Loucy (cell line): ENCODE measurements around the gene OR2T33.
"Not testable (repeated sequence)": the region's sequence is repeated elsewhere in the genome, so short reads cannot be mapped to it uniquely, and the experiment has no call there.

Experiments used
- H2AFZ ChIP-seq: fragments of 200-600 bp; sonication (generic); 2 replicates; pipeline ENCODE4 v1.6.0; 2016; ENCODE audit warnings: antibody characterized with exemption, mild to moderate bottlenecking, low read length, moderate library complexity
- H3F3A ChIP-seq: fragments of 200-600 bp; 2 replicates; pipeline ENCODE4 v1.6.0; 2016; ENCODE audit warnings: antibody characterized with exemption, low read depth, mild to moderate bottlenecking
- H3K27me3 ChIP-seq: fragments of 200-600 bp; sonication (generic); 2 replicates; pipeline ENCODE4 v1.6.1; 2014; ENCODE audit warnings: low read length, mild to moderate bottlenecking; ENCODE audit not compliant: insufficient read depth, poor library complexity, severe bottlenecking
- H3K36me3 ChIP-seq: fragments of 200-600 bp; sonication (generic); 2 replicates; pipeline ENCODE4 v1.6.1; 2016; ENCODE audit warnings: low read length; ENCODE audit not compliant: insufficient read depth
- H3K4me1 ChIP-seq: fragments of 200-600 bp; sonication (generic); 2 replicates; pipeline ENCODE4 v1.5.1; 2014; ENCODE audit warnings: low read length, mild to moderate bottlenecking; ENCODE audit not compliant: insufficient read depth, poor library complexity, severe bottlenecking
- H3K4me2 ChIP-seq: fragments of 200-600 bp; sonication (generic); 2 replicates; pipeline ENCODE4 v1.6.0; 2014; ENCODE audit warnings: antibody characterized with exemption, low read length, low read depth, mild to moderate bottlenecking; ENCODE audit not compliant: poor library complexity, severe bottlenecking
- H3K4me3 ChIP-seq: fragments of 200-600 bp; sonication (generic); 2 replicates; pipeline ENCODE4 v1.5.1; 2014; ENCODE audit warnings: low read length, mild to moderate bottlenecking, mixed read lengths; ENCODE audit not compliant: poor library complexity, severe bottlenecking
- H3K79me2 ChIP-seq: fragments of 200-600 bp; sonication (generic); 2 replicates; pipeline ENCODE4 v1.6.1; 2014; ENCODE audit warnings: low read length; ENCODE audit not compliant: insufficient read depth
- H3K9ac ChIP-seq: fragments of 200-600 bp; sonication (generic); 2 replicates; pipeline ENCODE4 v1.6.0; 2014; ENCODE audit warnings: mild to moderate bottlenecking, low read depth, low read length, moderate library complexity; ENCODE audit not compliant: poor library complexity, severe bottlenecking
- H3K9me2 ChIP-seq: fragments of 200-600 bp; sonication (generic); replicated peaks from 2 replicates; pipeline ENCODE4 v1.6.1; 2016; ENCODE audit warnings: low read depth, low read length, mixed read lengths
- H3K9me3 ChIP-seq: fragments of 200-600 bp; sonication (generic); 2 replicates; pipeline ENCODE4 v1.6.1; 2014; ENCODE audit warnings: mild to moderate bottlenecking, antibody characterized with exemption, low read length, low read depth; ENCODE audit not compliant: insufficient read depth
- H4K20me1 ChIP-seq: fragments of 200-600 bp; sonication (generic); 2 replicates; pipeline ENCODE4 v1.6.0; 2014; ENCODE audit warnings: antibody characterized with exemption, low read length, mild to moderate bottlenecking; ENCODE audit not compliant: insufficient read depth, poor library complexity, severe bottlenecking
- EZH2phosphoT487 ChIP-seq: fragments of 200-600 bp; IDR thresholded peaks from 2 replicates; pipeline ENCODE4 v1.6.1; 2018; ENCODE audit warnings: antibody characterized with exemption, mild to moderate bottlenecking, moderate library complexity, borderline replicate concordance
- TF ChIP-seq, protein P1 (sequence below): fragments of 200-600 bp; sonication (generic); conservative IDR thresholded peaks from 2 replicates; pipeline ENCODE4 v1.5.1; 2014; ENCODE audit warnings: mild to moderate bottlenecking, antibody characterized with exemption, low read length

The OR2T33 gene

DNA sequence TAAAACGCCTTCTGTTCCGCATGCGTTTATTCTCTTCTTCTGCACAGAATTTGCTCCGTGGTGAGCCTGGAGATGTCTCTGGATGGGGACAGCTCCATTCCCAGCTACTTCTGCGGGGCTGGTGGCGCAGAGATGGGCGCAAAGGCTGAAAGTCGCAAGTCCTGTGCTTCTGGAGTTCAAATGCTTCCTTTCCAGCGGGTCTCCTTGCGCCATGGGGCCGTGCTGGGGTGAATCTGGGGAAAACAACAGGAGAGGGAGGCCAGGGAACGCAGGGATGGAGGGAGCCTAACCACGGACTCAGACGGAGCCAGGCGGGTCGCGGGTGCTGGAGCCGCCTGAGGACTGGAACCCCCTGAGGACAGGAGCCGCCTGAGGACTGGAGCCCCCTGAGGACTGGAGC is 28.3 kb upstream of the OR2T33 start:
- no peak overlapping the region for H3K4me3 ChIP-seq
- H3K4me1 ChIP-seq: no peaks in the 10 kb centered on the region
- no peaks in the 10 kb centered on the region for H3F3A ChIP-seq
- H3K9me2 ChIP-seq: no peaks in the 10 kb centered on the region
- H3K9ac ChIP-seq: no peak overlapping the region
- H2AFZ ChIP-seq: no peak overlapping the region
- no peaks in the 10 kb centered on the region for H4K20me1 ChIP-seq
- no peaks in the 10 kb centered on the region for H3K36me3 ChIP-seq
- no peaks in the 10 kb centered on the region for H3K79me2 ChIP-seq
- H3K9me3 ChIP-seq: no peaks in the 10 kb centered on the region; the same call in 1 of the 2 replicates
- H3K27me3 ChIP-seq: no peaks in the 10 kb centered on the region
- TF ChIP-seq EZH2phosphoT487: no peak
- TF ChIP-seq, protein P1, sequence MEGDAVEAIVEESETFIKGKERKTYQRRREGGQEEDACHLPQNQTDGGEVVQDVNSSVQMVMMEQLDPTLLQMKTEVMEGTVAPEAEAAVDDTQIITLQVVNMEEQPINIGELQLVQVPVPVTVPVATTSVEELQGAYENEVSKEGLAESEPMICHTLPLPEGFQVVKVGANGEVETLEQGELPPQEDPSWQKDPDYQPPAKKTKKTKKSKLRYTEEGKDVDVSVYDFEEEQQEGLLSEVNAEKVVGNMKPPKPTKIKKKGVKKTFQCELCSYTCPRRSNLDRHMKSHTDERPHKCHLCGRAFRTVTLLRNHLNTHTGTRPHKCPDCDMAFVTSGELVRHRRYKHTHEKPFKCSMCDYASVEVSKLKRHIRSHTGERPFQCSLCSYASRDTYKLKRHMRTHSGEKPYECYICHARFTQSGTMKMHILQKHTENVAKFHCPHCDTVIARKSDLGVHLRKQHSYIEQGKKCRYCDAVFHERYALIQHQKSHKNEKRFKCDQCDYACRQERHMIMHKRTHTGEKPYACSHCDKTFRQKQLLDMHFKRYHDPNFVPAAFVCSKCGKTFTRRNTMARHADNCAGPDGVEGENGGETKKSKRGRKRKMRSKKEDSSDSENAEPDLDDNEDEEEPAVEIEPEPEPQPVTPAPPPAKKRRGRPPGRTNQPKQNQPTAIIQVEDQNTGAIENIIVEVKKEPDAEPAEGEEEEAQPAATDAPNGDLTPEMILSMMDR: no peak
- no peak overlapping the region for H3K4me2 ChIP-seq

DNA sequence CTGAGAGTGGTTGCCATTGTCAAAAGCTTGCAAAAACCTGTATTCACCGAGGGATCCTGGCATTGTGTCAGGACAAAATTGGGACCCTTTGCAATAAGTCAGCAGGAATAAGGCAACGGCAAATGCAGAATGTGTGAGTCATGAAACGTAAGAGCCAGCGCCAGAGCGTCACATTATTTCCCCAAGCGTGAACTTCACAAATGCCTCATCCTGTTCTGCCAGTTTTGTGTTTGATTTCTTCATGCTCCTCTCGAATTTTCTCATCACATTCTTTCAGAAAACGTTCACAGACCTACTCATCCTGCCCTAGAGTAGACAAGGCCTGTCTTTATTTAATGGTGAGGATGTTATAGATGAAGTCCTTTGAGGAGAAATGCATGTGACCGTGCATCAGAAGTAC is 27.9 kb upstream of the OR2T33 start:
- not testable (repeated sequence) for H3K4me1 ChIP-seq, H3K36me3 ChIP-seq, H3K4me3 ChIP-seq, H4K20me1 ChIP-seq, H3K9me3 ChIP-seq, H3K9ac ChIP-seq, H2AFZ ChIP-seq, H3K9me2 ChIP-seq, H3K4me2 ChIP-seq, H3K27me3 ChIP-seq, H3K79me2 ChIP-seq, H3F3A ChIP-seq

DNA sequence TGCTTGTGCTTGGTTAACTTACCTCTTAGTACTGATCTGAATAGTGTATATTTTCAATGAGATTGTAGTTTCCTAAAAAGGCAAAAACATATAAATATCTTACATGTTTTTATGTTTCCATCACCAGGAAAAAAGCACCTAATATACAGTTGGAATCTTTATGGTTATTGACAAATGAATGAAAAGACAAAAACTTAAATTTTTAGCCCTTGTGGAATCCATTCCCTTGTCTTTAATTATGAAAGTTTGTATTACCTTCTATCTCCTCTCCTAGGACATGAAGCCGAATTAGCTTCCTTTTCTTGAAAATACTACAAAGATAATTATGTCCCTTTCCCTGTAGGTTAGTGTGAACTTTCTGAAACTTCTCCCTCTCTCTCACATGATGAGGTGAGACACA is 25.5 kb upstream of the OR2T33 start, which contains the start of gene OR2T12:
OR2T12 (minus strand) TSS at position 101 of the 400 bp plus-strand sequence. CDS start 7,846 bp downstream, outside the sequence.
- Histone ChIP-seq H3K9me2 (no peaks in the 10 kb centered on the region), H3K4me3 (no peak within 1 kb of the TSS)
- no peak for TF ChIP-seq EZH2phosphoT487
- TF ChIP-seq, protein P1: no peak

DNA sequence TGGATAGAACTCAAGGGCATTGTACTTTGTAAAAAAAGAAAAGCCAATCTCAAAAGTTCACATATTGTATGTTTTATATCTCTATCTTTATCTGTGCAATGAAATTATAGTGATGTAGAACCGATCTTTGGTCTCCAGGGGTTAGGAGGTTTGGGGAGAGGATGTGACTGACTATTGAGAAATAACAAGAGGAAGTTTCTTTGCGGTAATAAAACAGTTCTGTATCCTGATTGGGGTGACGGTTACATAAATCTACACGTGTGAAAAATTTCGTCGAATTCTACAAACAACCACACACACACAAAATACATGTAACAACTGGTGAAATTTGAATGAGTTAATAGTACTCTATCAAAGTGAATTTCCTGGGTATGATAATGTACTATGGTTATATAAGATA is 10.6 kb upstream of the OR2T33 start:
- no peaks in the 10 kb centered on the region for H3K79me2 ChIP-seq
- H3K27me3 ChIP-seq: no peaks in the 10 kb centered on the region
- H3K4me3 ChIP-seq: no peak overlapping the region
- H3F3A ChIP-seq: no peaks in the 10 kb centered on the region
- TF ChIP-seq EZH2phosphoT487: no peak
- TF ChIP-seq, protein P1: no peak
- H3K9me2 ChIP-seq: no peaks in the 10 kb centered on the region
- H3K4me2 ChIP-seq: no peak overlapping the region
- no peak overlapping the region for H2AFZ ChIP-seq
- no peak overlapping the region for H3K9ac ChIP-seq
- no peaks in the 10 kb centered on the region for H4K20me1 ChIP-seq
- no peaks in the 10 kb centered on the region for H3K36me3 ChIP-seq
- H3K9me3 ChIP-seq: no peaks in the 10 kb centered on the region
- H3K4me1 ChIP-seq: no peaks in the 10 kb centered on the region

More for the DNA sequence above, 25.5 kb upstream of the OR2T33 start, which contains the start of gene OR2T12:
- no peaks in the 10 kb centered on the region for H4K20me1 ChIP-seq
- no peaks in the 10 kb centered on the region for H3K4me1 ChIP-seq
- no peak within 1 kb of the TSS for H3K4me2 ChIP-seq
- H3K9ac ChIP-seq: no peak within 1 kb of the TSS
- no peaks in the 10 kb centered on the region for H3K27me3 ChIP-seq
- no peaks in the 10 kb centered on the region for H3F3A ChIP-seq
- H3K36me3 ChIP-seq: no peaks in the 10 kb centered on the region
- no peaks in the 10 kb centered on the region for H3K79me2 ChIP-seq
- no peaks in the 10 kb centered on the region; the same call in 1 of the 2 replicates for H3K9me3 ChIP-seq
- H2AFZ ChIP-seq: no peak within 1 kb of the TSS

DNA sequence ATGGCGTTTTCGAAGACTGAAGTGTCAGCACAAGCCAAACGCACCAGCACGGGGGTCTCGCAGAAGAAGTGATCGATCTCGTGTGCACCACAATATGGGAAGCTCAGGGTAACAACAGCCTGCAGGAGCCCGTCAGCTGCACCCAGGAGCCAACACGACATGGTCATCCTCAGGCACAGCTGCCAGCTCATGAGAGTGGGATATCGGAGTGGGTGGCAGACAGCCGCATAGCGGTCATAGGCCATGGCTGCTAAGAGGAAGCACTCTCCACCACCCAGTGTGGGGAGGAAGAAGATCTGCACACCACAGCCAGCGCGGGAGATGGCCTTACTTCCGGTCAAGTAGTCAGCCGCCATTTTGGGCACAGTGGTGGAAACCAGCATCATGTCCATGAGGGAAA is 4.6 kb downstream of the OR2T33 start:
- H3K4me1 ChIP-seq, H3K36me3 ChIP-seq, H3K79me2 ChIP-seq, H3K4me3 ChIP-seq, H3K9me3 ChIP-seq, H3K27me3 ChIP-seq, H3K4me2 ChIP-seq, H3K9ac ChIP-seq, H2AFZ ChIP-seq, H4K20me1 ChIP-seq, H3F3A ChIP-seq, H3K9me2 ChIP-seq: not testable (repeated sequence)
